Esophagus squamous epithelium (tissue), 4 donors: ENCODE measurements around the gene NNAT.

Experiments used
- POLR2A ChIP-seq, 4 donors: fragments of 450-650 bp; IDR thresholded peaks; one replicate each; pipeline ENCODE4 v1.6.1; 2017; ENCODE audit warnings: antibody characterized with exemption in 4 of 4, mild to moderate bottlenecking in 4 of 4, moderate library complexity in 3 of 4
- TF ChIP-seq, protein P1 (sequence below), 6 experiments: fragments of 450-650 bp in 4 of 6; fragments of 200-600 bp in 2 of 6; sonication (generic) in 2 of 6; IDR thresholded peaks; one replicate each; pipeline ENCODE4 v1.5.1; 2016 to 2019; ENCODE audit warnings: antibody characterized with exemption in 6 of 6, mild to moderate bottlenecking in 4 of 6, moderate library complexity in 4 of 6

DNA sequence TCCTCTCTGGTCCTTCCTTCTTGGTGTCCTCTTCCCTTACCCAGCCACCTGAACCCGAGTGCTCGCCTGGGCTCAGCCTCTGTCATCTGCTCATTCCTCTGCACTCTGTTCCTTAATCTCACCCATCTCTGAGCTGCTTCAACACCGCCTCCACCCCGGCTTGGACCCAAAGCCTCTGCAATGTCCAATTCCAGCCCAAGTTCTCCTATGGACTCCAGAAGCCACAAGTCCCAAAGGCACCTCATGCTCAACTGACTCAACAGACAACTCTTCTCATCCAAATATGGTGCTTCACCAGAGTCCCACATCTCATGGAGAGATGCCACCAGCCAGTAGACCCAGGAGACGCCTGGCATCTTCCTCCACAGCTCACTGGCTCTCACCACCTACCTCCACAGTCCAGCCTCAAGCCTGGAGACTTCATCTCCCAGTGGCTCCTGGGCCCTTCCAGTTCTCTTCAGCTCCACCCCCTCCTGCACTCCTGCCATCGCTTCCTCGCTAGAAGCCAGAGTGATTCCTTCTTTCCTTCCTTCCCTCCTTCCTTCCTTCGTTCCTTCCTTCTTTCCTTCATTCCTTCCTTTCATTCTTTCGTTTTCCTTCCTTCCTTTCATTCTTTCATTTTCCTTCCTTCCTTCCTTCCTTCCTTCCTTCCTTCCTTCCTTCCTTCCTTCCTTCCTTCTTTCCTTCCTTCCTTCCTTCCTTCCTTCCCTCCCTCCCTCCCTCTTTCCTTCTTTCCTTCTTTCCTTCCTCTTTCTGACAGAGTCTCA is 40.9 kb upstream of the NNAT start:
- TF ChIP-seq, protein P1, sequence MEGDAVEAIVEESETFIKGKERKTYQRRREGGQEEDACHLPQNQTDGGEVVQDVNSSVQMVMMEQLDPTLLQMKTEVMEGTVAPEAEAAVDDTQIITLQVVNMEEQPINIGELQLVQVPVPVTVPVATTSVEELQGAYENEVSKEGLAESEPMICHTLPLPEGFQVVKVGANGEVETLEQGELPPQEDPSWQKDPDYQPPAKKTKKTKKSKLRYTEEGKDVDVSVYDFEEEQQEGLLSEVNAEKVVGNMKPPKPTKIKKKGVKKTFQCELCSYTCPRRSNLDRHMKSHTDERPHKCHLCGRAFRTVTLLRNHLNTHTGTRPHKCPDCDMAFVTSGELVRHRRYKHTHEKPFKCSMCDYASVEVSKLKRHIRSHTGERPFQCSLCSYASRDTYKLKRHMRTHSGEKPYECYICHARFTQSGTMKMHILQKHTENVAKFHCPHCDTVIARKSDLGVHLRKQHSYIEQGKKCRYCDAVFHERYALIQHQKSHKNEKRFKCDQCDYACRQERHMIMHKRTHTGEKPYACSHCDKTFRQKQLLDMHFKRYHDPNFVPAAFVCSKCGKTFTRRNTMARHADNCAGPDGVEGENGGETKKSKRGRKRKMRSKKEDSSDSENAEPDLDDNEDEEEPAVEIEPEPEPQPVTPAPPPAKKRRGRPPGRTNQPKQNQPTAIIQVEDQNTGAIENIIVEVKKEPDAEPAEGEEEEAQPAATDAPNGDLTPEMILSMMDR (IDR thresholded peaks at IDR 0.05): no peak
- TF ChIP-seq POLR2A (IDR thresholded peaks at IDR 0.05): no peak
